Measurements from ENCODE around the gene SLC25A43.
"Not testable (repeated sequence)": the region's sequence is repeated elsewhere in the genome, so short reads cannot be mapped to it uniquely, and the experiment has no call there.

DNA sequence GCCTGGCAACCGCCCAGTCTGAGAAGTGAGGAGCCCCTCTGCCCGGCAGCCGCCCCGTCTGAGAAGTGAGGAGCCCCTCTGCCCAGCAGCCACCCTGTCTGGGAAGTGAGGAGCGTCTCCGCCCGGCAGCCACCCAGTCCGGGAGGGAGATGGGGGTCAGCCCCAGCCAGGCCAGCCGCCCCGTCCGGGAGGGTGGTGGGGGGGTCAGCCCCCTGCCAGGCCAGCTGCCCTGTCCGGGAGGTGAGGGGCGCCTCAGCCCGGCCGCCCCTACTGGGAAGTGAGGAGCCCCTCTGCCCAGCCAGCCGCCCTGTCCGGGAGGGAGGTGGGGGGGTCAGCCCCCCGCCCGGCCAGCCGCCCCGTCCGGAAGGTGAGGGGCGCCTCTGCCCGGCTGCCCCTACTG is 37.1 kb upstream of the SLC25A43 start:
- TF ChIP-seq EZH2phosphoT487 (IDR thresholded peaks at IDR 0.05; ENCODE audit: insufficient read depth, low read depth); EZH2 (IDR thresholded peaks at IDR 0.05; ENCODE audit: insufficient read depth, poor library complexity, severe bottlenecking): not testable (repeated sequence)
